Caki2 (cell line): ENCODE data around the gene KLHL29. TPM values are rescaled to one million over a fixed set of nuclear protein-coding genes. Genes with fewer than 3 reads are reported as not detected.

Experiments used
- DNase-seq: peaks from one replicate; pipeline ENCODE4 v3.0.0-alpha.2; 2015; ENCODE audit warnings: low read depth
- in situ Hi-C: cut with HindIII; loops from 2 replicates; pipeline ENCODE4 v1.10.0; 2016; ENCODE audit warnings: low sequenced_read_pairs, low pct_unique_long_range_greater_than_20kb, mixed read lengths
- total RNA-seq: library from RNA; depleted of rRNA; stranded (reverse); fragments of >200 nt; shearing (Covaris generic); gene quantifications from 2 replicates; pipeline ENCODE4 v1.2.3, GENCODE V29; 2014; ENCODE audit warnings: low replicate concordance

KLHL29 gene
- total RNA-seq, 1 experiment from 2014 or later: 1.4 TPM

DNA sequence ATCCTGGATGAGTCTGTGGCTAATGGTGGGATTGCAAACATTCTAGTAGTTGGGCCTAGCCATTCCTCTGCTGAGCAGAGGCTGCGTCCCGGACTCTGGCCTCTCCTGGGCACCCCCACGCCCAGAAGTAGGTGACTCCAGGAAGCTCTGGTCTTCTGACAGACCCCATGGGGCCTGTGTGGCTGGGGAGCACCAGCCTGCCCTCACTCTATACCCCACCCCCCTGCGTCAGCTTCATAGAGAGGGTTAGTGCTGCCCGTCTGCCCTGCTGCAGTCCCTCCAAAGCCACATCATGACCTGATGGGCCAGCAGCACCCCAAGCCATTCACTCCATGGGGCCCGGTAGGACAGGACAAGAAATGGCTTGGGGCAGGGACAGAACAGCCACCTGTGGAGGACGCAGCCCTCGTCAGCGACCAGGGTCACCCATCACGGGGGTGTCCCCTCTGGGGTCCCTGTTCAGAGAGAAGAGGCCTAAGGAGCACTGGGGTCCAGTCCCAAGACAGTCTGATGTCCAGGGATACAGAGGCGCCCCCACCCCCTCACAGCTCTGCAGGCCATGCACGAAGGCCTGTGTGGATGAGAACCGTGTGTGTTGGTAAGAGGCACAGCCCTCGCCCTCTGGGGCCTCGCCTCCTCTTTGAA is 303.6 kb downstream of the KLHL29 start:
- in situ Hi-C loops: no loop called here
- no peak for DNase-seq

DNA sequence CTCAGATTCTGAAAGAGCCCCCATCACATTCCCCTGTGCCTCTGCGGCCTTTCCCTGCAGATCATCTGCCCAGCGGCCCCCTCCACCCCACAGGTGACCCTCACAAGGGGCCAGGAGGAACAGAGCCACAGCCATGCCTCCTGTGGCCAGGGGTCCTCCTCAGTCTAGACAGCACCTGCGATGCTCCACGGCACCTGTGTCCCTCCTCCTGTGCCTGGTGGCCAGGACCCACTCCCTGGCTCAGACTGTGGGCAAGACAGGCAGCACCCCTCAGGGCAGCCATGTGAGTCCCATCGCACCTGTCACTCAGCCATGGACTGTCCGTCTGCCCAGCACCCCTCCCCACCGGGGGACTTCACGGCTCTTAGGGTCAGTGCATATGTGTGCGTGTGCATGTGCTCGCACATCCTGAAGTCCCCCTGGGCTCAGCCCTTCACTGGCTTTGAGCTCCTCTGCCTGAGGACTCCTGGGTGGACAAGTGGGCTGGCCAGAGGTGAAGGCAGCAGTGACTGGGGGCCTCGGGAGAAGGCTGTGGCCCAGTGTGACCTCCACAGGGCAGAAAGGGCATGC is 304.2 kb downstream of the KLHL29 start:
- in situ Hi-C loops: no loop called here

DNA sequence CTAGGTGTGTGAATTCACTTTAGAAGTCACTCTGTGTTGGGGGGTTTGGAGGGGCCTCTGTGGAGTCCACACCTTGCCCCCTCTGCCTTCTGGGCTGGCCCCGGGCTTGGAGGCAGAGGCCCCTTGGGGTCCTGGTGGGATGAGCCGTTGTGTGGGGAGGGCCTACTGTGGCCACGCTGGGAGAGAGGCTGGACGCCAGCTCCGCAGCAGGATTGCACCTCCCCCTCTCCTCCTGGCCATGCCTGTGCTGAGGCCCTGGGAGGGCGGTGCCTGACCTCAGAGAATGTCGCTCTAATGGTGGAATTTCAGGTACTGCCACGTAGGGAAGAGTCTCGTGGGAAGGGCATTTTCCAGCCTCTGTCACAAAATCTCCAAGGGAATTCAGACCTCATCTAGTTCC is 304.9 kb downstream of the KLHL29 start:
- in situ Hi-C loops: no loop called here
- no peak for DNase-seq

More for the DNA sequence above, 304.2 kb downstream of the KLHL29 start:
- no peak for DNase-seq

DNA sequence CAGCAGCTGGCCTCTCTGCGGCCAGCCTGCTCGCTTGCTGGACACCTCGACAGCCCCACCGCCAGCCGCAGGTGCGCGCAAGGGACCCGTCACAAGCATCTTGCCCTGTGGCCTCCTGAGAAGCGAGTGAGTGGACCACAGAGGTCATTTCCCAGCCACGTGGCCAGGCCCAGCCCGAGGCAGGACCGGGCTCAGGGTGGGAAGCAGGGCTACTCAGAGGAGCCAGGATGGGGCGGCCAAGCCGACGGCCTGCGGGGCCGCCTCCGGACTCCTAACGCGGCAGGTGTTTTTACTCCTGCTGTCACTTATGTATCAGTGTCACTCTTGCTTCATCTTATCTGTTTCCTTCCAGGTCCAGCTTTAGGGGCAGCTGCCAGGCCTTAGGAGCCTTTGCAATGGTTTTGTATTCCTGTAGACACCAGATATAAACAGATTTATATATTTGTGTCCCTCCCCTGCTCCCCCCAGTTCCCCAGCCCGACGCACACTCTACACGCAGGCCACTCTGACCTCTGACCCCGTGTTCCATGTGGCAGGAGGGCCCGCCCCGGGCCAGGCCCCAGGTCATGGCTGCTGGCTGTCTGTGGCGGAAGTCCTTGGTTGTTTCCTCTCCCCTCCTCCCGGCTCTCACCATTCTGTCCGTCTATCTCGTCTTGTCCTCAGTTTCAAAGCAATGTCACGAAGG is 305.6 kb downstream of the KLHL29 start:
- no peak for DNase-seq
- in situ Hi-C loops: no loop called here

DNA sequence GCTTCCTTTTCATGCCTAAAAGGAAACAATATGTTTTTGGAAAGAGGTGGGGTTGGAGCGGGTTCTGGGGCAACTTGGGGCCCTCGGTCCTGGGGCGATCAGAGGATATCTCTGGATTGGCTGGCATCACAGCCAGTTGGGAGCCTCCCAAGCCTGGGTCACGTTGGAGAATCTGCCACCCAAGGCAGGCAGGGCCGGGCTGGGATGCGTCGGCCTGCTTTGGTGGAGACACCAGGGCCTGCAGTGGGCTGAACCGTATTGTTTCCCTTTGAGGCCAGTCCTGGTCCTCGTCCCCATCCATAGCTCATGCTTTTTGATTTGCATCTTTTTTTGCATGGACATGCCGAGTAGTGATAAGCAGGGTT is 306.1 kb downstream of the KLHL29 start:
- in situ Hi-C loops: no loop called here
- DNase-seq: no peak

DNA sequence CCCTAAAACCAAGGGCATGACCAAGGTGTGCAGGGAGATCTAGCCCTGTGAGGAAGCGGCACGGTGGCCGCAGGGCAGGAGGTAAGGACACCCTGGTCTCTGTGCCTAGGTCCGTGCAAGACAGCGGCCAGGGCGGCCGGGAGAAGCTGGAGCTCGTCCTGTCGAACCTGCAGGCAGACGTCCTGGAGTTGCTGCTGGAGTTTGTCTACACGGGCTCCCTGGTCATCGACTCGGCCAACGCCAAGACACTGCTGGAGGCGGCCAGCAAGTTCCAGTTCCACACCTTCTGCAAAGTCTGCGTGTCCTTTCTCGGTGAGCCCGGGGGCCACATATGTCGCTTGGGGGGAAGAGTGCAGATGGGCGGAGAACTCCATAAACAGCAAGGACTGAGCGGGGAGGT is 306.6 kb downstream of the KLHL29 start:
- DNase-seq: no peak
- in situ Hi-C loops: no loop called here

DNA sequence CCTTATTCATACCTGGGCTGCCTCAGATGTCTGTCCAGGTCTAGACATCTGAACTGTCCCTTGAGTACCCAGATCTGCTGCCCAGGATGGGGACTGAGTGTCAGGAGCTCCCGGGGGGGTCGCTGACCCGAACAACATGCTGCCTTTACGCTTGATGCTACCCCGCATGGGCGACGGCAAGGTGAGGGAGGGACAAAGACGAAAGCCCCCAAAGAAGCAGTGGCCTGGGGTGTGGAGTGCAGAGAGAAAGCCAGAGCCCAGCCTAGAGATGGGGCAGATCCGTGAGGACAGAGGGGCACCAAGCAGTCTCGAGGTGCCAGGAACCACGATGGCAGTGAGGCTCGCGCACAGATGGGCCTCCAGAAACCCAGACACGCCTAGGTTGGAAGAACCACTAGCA is 307.3 kb downstream of the KLHL29 start:
- no peak for DNase-seq
- in situ Hi-C loops: no loop called here

DNA sequence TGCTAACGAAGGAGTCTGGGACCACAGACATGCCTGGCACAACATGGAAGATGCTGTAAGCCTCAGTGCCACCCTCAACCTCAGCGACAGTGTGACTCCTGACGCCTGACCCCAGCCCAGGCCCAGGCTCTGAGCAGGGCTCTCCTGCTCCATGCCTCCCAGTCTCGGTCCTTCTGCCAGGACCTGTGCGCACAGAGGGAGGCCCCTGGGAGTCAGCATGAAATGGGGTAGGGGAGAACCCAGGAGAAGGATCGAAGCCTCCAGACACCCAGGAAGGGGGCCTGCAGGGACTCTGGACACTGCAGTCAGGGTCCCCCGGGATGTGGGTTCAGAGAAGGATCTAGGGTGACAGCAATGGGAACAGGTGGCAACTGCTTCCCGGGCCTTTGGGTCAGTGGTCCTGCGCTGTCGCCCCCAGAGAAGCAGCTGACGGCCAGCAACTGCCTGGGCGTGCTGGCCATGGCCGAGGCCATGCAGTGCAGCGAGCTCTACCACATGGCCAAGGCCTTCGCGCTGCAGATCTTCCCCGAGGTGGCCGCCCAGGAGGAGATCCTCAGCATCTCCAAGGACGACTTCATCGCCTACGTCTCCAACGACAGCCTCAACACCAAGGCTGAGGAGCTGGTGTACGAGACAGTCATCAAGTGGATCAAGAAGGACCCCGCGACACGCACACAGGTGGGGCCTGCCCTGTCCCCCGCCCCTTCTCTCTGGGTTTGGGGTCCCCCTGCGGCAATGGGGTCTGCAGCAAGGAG is 308.0 kb downstream of the KLHL29 start:
- DNase-seq: no peak
- in situ Hi-C loops: no loop called here

DNA sequence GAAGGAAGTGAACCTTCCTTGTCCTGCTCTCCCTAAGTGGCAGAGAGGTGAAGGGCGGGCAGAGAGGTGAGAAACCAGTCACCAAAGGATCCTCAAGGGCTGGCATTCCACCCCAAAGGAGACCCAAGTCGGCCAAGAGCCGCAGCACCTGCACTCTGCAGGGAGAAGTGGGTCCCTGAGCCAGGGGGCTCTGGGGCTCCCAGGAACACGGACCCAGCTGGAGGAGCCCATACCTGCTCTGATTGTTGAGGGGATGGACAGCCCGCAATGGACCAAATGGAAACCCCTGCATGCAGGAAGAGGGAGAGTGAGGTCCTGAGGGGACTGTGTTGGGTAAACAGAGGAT is 308.6 kb downstream of the KLHL29 start:
- no peak for DNase-seq
- in situ Hi-C loops: no loop called here

DNA sequence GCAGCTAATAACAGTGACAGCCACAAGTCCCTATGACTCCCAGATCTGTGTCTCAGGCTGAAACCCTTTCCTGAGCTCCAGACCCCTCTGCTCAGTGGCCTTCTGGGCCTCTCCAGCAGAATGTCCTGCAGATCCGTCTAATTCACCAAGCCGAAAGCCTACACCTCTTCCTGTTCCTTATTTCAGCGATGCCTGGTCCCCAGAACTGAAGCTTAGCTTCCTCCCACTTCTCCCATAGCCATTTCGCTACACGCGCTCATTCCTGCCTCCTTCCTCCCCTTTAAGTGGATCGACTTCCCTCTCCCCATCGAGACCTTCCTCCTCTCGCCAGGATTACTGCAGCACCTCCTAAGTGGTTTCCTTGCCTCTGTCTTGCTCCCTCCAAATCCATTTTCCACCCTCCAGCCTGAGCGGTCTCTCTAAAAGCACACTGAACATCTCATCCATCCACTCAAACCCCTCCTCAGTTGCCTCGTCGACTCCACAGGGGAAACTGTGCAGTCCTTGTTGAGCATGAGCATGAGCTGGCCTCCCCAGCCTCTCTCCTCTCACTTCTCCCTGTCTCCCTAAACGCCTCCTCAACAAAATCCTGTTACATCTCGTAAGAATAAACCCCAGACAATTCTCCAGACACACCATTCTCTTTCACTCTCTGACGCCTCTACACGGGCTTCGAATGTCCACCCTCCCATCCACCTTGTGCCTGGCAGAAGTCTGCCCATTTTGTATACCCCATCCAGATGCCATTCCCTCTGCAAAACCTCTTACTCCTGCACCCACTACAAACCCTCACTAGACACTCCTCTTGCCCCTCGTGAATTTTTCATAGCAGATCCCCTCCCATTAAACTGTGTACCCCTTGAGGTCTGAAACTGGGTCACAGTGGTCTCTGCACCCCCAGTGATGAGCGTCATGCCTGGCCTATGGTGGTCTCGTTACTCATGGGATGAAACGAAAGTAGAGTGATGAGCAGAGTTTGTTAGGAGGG is 309.4 kb downstream of the KLHL29 start:
- no peak for DNase-seq

DNA sequence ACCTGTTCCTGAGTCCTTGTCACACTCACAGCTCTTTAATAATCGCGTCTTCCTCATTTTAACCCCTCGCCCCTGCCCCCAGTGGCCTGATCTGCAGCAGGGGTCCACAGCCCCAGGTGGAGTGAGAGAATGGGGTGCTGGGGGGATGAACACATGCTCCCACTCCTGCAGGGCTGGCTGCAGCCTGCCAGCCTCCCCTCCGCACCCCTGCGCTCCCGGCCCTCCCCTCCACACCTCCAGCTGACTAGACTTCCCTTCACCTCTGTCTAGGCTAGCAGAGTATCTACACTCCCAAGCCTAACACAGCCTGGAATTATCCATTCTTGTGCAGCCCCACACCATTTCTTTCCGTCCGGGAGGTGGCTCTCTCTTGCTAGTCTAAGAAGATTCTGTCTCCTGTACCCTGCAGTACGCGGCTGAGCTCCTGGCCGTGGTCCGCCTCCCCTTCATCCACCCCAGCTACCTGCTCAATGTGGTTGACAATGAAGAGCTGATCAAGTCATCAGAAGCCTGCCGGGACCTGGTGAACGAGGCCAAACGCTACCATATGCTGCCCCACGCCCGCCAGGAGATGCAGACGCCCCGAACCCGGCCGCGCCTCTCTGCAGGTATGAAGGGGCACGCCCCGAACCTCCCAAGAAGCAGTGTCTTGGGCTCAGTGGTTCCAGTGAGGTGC is 310.4 kb downstream of the KLHL29 start:
- DNase-seq: no peak
- in situ Hi-C loops: no loop called here

More for the DNA sequence above, 309.4 kb downstream of the KLHL29 start:
- in situ Hi-C loops: no loop called here

DNA sequence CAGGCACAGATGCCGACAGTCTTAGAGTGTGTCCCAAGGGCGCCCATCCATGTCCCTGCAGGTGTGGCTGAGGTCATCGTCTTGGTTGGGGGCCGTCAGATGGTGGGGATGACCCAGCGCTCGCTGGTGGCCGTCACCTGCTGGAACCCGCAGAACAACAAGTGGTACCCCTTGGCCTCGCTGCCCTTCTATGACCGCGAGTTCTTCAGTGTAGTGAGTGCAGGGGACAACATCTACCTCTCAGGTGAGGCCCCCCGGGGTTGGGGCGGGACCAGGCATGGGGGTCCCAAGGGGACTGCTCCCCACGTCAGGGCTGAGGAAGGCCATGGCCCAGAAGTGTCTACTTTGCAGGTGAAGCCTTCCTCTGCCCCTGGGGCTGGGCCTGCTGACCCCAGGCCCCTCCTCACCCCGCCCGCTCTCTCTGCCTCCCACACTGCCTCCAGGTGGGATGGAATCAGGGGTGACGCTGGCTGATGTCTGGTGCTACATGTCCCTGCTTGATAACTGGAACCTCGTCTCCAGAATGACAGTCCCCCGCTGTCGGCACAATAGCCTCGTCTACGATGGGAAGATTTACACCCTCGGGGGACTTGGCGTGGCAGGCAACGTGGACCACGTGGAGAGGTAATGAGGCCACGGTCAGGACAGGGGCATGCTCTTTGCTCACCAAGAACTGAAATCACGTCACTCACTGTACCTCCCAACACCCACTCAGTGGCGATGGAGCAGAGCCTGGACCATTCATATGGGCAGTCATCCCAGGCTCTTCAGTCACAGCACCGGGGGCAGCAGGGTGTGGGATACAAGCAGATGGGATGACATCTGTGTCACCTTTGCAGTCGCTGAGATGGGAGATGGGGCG is 311.1 kb downstream of the KLHL29 start:
- in situ Hi-C loops: no loop called here
- no peak for DNase-seq

DNA sequence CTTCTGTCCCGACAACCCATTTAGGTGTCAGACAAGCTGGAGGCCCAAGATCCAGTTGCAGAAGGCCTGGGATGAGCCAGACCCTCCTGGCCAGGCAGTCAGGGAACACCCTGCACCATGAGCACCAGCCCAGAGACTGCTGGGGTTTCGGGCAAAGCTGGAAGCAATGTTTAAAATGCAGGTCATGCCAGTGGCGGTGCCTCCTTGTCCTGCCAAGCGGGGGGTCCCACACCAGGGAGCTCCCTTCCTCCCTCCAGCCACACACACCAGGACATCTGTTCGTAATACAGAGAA is 311.7 kb downstream of the KLHL29 start:
- DNase-seq: no peak
- in situ Hi-C loops: no loop called here

DNA sequence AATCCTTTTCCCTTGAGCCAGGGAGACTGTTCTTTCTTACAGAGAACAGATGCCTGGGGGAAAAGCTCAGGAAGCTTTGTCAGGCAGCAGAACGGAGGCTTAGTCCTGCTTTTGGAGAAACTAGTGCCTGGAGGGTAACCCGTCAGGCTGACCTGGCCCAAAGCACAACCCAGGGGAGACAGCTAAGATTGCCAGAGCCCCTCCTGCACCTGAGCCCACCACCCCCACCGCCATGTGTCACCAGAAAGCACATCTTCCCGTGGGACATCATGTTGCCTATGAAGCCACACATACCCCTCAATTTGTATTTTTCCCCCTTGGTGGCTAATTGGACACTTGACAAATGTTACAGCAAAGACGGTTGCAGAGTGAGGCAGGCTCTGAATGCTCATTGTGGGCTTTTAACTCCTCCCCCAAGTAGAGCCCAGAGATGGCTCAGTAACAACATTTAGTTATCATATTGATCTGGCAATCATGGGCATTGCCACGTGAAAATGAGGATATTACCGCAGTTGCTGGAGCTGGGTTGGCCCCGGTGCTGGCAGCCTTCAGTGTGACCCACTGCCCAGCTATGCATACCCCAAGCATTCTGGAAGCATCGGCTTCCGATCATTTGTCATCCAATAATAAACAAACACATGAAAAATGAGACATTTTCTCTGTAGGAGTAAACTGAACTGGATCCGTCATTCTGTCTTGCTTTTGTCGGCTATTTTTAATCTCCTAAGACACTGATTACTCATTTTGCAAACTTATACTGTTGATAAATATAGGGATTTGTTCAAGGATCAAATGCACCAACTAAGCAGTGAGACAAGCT is 312.5 kb downstream of the KLHL29 start:
- in situ Hi-C loops: no loop called here
- no peak for DNase-seq

DNA sequence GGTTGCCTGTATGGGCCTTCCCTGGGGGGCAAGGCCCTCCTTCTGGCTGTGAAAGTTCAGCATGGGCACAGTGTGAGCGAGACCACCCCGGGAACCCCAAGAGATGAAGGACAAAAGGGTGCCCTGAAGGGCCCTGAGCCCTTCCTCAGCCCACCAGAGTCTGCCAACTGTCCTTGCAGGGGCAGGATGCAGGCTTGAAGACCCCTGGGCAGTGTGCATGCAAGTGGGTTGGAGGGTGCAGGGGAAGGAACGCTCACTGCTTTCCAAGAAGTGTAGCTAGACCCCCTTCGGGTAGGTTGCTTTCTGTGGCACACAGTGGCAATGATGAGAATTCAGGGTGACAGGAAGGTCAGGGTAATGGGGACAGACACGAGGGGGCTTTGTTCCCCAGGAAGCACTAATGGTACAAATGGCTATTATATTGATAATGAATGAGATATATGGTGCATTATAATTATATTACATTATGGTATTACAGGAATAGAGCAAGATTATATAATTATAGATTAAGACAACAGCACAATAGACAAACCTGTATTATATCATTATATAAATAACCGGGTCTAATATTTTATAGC is 313.2 kb downstream of the KLHL29 start:
- no peak for DNase-seq
- in situ Hi-C loops: no loop called here
